HL-60 (cell line): ENCODE data around the gene ARNT2.

Experiments
- GABPA ChIP-seq: IDR thresholded peaks from 2 replicates; pipeline ENCODE4 v1.6.1; 2012; ENCODE audit warnings: low read depth
- POLR2AphosphoS5 ChIP-seq: IDR thresholded peaks from 2 replicates; pipeline ENCODE4 v1.6.1; 2012; ENCODE audit warnings: low read depth
- TF ChIP-seq, protein P1 (sequence below): IDR thresholded peaks from one replicate; pipeline ENCODE4 v1.5.1; 2011; ENCODE audit warnings: low read length, control low read depth, inconsistent platforms; ENCODE audit not compliant: insufficient read depth
- TF ChIP-seq, protein P2 (sequence below): IDR thresholded peaks from 2 replicates; pipeline ENCODE4 v1.6.1; 2012; ENCODE audit warnings: low read depth; ENCODE audit not compliant: insufficient replicate concordance

DNA sequence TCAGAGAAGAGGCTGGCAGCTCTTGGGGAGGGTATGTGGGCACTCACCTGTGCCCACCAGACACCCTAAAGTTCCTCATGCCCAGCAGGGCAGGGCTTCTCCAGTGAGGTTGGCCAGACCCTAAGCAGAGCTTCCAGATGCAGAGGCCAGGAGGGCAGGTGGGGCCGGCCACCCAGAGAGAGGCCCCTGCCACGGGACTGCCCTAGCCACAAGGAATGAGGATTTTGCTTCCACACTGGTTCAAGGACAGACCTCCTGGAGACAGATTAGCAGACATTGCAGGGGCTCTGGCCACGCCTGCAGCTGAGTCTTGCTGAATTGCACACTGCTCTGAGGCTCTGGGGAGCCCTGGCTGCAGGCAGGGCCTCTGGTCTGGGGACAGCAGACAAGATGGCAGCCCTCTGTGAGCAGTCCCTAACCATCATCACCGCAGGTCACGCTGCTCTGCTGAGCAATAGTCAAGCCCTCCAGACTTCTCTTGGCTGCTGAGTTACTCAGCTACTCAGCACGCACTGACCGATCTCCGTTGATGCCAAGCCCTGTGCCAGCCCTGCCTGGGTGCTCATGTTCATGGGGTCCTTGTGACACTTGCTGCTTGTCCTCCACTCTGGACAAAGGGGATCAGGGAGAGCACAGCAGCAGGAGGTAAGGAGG, 173.5 kb downstream of the ARNT2 start:
- TF ChIP-seq, protein P1, sequence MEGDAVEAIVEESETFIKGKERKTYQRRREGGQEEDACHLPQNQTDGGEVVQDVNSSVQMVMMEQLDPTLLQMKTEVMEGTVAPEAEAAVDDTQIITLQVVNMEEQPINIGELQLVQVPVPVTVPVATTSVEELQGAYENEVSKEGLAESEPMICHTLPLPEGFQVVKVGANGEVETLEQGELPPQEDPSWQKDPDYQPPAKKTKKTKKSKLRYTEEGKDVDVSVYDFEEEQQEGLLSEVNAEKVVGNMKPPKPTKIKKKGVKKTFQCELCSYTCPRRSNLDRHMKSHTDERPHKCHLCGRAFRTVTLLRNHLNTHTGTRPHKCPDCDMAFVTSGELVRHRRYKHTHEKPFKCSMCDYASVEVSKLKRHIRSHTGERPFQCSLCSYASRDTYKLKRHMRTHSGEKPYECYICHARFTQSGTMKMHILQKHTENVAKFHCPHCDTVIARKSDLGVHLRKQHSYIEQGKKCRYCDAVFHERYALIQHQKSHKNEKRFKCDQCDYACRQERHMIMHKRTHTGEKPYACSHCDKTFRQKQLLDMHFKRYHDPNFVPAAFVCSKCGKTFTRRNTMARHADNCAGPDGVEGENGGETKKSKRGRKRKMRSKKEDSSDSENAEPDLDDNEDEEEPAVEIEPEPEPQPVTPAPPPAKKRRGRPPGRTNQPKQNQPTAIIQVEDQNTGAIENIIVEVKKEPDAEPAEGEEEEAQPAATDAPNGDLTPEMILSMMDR = no peak
- TF ChIP-seq, protein P2, sequence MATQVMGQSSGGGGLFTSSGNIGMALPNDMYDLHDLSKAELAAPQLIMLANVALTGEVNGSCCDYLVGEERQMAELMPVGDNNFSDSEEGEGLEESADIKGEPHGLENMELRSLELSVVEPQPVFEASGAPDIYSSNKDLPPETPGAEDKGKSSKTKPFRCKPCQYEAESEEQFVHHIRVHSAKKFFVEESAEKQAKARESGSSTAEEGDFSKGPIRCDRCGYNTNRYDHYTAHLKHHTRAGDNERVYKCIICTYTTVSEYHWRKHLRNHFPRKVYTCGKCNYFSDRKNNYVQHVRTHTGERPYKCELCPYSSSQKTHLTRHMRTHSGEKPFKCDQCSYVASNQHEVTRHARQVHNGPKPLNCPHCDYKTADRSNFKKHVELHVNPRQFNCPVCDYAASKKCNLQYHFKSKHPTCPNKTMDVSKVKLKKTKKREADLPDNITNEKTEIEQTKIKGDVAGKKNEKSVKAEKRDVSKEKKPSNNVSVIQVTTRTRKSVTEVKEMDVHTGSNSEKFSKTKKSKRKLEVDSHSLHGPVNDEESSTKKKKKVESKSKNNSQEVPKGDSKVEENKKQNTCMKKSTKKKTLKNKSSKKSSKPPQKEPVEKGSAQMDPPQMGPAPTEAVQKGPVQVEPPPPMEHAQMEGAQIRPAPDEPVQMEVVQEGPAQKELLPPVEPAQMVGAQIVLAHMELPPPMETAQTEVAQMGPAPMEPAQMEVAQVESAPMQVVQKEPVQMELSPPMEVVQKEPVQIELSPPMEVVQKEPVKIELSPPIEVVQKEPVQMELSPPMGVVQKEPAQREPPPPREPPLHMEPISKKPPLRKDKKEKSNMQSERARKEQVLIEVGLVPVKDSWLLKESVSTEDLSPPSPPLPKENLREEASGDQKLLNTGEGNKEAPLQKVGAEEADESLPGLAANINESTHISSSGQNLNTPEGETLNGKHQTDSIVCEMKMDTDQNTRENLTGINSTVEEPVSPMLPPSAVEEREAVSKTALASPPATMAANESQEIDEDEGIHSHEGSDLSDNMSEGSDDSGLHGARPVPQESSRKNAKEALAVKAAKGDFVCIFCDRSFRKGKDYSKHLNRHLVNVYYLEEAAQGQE = no peak
- TF ChIP-seq POLR2AphosphoS5 = no peak
- TF ChIP-seq GABPA = no peak
